Measurements from ENCODE around the gene FOXD1. TPM values are rescaled to one million over a fixed set of nuclear protein-coding genes. Genes with fewer than 3 reads are reported as not detected.

FOXD1 gene
- polyA plus RNA-seq, 1 donor (not counting 4 experiments of a cell fraction or from before 2014, with no cell fraction given) = 7.0 TPM

GRCh38 chr5:73482383-73483136 is 34.0 kb upstream of the FOXD1 start:
- H3K9ac ChIP-seq (ENCODE audit: control insufficient read depth, extremely low read depth, insufficient read depth, low read length) = no peak overlapping the region
- FAIRE-seq = no peak

GRCh38 chr5:73480500-73480899 is 31.9 kb upstream of the FOXD1 start:
- Histone ChIP-seq H2AFZ (ENCODE audit: control insufficient read depth, low read length) (no peak overlapping the region), H3K36me3 (ENCODE audit: control insufficient read depth in 2 of 2, extremely low read depth in 1 of 2, insufficient read depth in 2 of 2, low read length in 2 of 2) (no peaks in the 10 kb centered on the region), H3K4me3 (ENCODE audit: control insufficient read depth in 2 of 3, extremely low read depth in 1 of 3, insufficient read depth in 2 of 3, low read depth in 1 of 3, low read length in 3 of 3) (no peak overlapping the region), H3K27me3 (ENCODE audit: control insufficient read depth, extremely low read depth, insufficient read depth, low read length) (no peaks in the 10 kb centered on the region), H3K9me3 (ENCODE audit: control insufficient read depth, low read depth, low read length) (no peaks in the 10 kb centered on the region), H3K4me1 (ENCODE audit: control insufficient read depth, extremely low read depth, insufficient read depth, low read length) (no peaks in the 10 kb centered on the region), H3K4me2 (ENCODE audit: control insufficient read depth, extremely low read depth, insufficient read depth, low read depth, low read length) (no peak overlapping the region), H3K79me2 (ENCODE audit: control insufficient read depth, insufficient read depth, low read length) (no peaks in the 10 kb centered on the region), H3K9ac (ENCODE audit: control insufficient read depth, extremely low read depth, insufficient read depth, low read length) (no peak overlapping the region), H3K9me1 (ENCODE audit: control insufficient read depth, extremely low read depth, insufficient read depth, low read length) (no peaks in the 10 kb centered on the region), H3K27ac (ENCODE audit: control insufficient read depth, insufficient read depth, low read length) (no peak overlapping the region), H4K20me1 (ENCODE audit: control insufficient read depth, extremely low read depth, insufficient read depth, low read length) (no peaks in the 10 kb centered on the region)
- TF ChIP-seq CTCF (optimal IDR thresholded peaks at IDR 0.05 in 1 of 3, IDR thresholded peaks at IDR 0.05 in 1 of 3, conservative IDR thresholded peaks at IDR 0.05 in 1 of 3; ENCODE audit: extremely low read depth in 1 of 3, insufficient read depth in 2 of 3, low read length in 3 of 3) (no peak), EZH2 (IDR thresholded peaks at IDR 0.05; ENCODE audit: low read length) (no peak)
- FAIRE-seq (no peak), DNase-seq (ENCODE audit: low read depth, low spot score) (no peak)
- dilution Hi-C loops (cut with MboI; ENCODE audit: extremely low pct_ligation_motif_present, low sequenced_read_pairs) = no loop called here

More at GRCh38 chr5:73482383-73483136, 34.0 kb upstream of the FOXD1 start:
- dilution Hi-C loops (cut with MboI; ENCODE audit: extremely low pct_ligation_motif_present, low sequenced_read_pairs) = no loop called here
- Histone ChIP-seq H3K4me3 (ENCODE audit: control insufficient read depth in 2 of 3, extremely low read depth in 1 of 3, insufficient read depth in 2 of 3, low read depth in 1 of 3, low read length in 3 of 3) (no peak overlapping the region), H2AFZ (ENCODE audit: control insufficient read depth, low read length) (no peak overlapping the region), H3K9me3 (ENCODE audit: control insufficient read depth, low read depth, low read length) (no peaks in the 10 kb centered on the region), H3K4me2 (ENCODE audit: control insufficient read depth, extremely low read depth, insufficient read depth, low read depth, low read length) (no peak overlapping the region), H3K36me3 (ENCODE audit: control insufficient read depth in 2 of 2, extremely low read depth in 1 of 2, insufficient read depth in 2 of 2, low read length in 2 of 2) (no peaks in the 10 kb centered on the region), H3K79me2 (ENCODE audit: control insufficient read depth, insufficient read depth, low read length) (no peaks in the 10 kb centered on the region), H3K27ac (ENCODE audit: control insufficient read depth, insufficient read depth, low read length) (no peak overlapping the region), H4K20me1 (ENCODE audit: control insufficient read depth, extremely low read depth, insufficient read depth, low read length) (no peaks in the 10 kb centered on the region), H3K27me3 (ENCODE audit: control insufficient read depth, extremely low read depth, insufficient read depth, low read length) (no peaks in the 10 kb centered on the region), H3K9me1 (ENCODE audit: control insufficient read depth, extremely low read depth, insufficient read depth, low read length) (no peaks in the 10 kb centered on the region), H3K4me1 (ENCODE audit: control insufficient read depth, extremely low read depth, insufficient read depth, low read length) (no peaks in the 10 kb centered on the region)
- no peak for DNase-seq (ENCODE audit: low read depth, low spot score)
- TF ChIP-seq EZH2 (IDR thresholded peaks at IDR 0.05; ENCODE audit: low read length) (no peak), CTCF (optimal IDR thresholded peaks at IDR 0.05 in 1 of 3, IDR thresholded peaks at IDR 0.05 in 1 of 3, conservative IDR thresholded peaks at IDR 0.05 in 1 of 3; ENCODE audit: extremely low read depth in 1 of 3, insufficient read depth in 2 of 3, low read length in 3 of 3) (no peak)

All from keratinocyte (primary cell).